Stimulated activated naive CD4-positive, alpha-beta T cell treated with Interleukin-2 at 50 U/mL for 16 hours (primary cell): Measurements from ENCODE around the gene ZNF793.

Experiments
- DNase-seq: peaks from one replicate; lab custom pipeline; 2025; lab: John Stamatoyannopoulos, UW

The ZNF793 gene

GRCh38 chr19:37565370-37565669, 58.6 kb downstream of the ZNF793 start:
- DNase-seq = no peak

- no peak for DNase-seq
Measured at GRCh38 chr19:37572203-37572602, 65.5 kb downstream of the ZNF793 start.

GRCh38 chr19:37583340-37583739, 76.6 kb downstream of the ZNF793 start:
- DNase-seq = no peak
